ENCODE data around the gene CA5B. TPM values are rescaled to one million over a fixed set of nuclear protein-coding genes. Genes with fewer than 3 reads are reported as not detected.
A peak's percentile ranks its signal among the peaks of the same experiment; 100 is the strongest.
"Not testable (repeated sequence)": the region's sequence is repeated elsewhere in the genome, so short reads cannot be mapped to it uniquely, and the experiment has no call there.

CA5B gene
- total RNA-seq, 1 donor from 2014 or later = 35.9 TPM

- DNase-seq (ENCODE audit: low spot score) = no peak
- intact Hi-C loops (cut with DNase I) = no loop called here
- no peak for ATAC-seq
These were observed 7.1 kb downstream of the CA5B start for GRCh38 chrX:15745179-15745578.

GRCh38 chrX:15746651-15747050 lies 8.6 kb downstream of the CA5B start:
- ATAC-seq; intact Hi-C loops (cut with DNase I); DNase-seq (ENCODE audit: low spot score): not testable (repeated sequence)

- intact Hi-C loops (cut with DNase I) = no loop called here
- DNase-seq (ENCODE audit: low spot score) (no peak), ATAC-seq (no peak)
These were observed 9.6 kb downstream of the CA5B start for GRCh38 chrX:15747626-15748173.

GRCh38 chrX:15748841-15749240 lies 10.8 kb downstream of the CA5B start:
- intact Hi-C loops (cut with DNase I) = no loop called here
- DNase-seq (ENCODE audit: low spot score) (no peak), ATAC-seq (no peak)

GRCh38 chrX:15749642-15750610 lies 11.9 kb downstream of the CA5B start:
- ATAC-seq = peak; percentile 77
- intact Hi-C loops (cut with DNase I) = no loop called here
- DNase-seq (ENCODE audit: low spot score) = no peak

- DNase-seq (ENCODE audit: low spot score) (no peak), ATAC-seq (peak; percentile 61)
- intact Hi-C loops (cut with DNase I) = no loop called here
These were observed 12.6 kb downstream of the CA5B start for GRCh38 chrX:15750611-15751154.

- DNase-seq (ENCODE audit: low spot score) = no peak
- ATAC-seq = peak; percentile 73
- intact Hi-C loops (cut with DNase I) = no loop called here
These were observed 13.2 kb downstream of the CA5B start for GRCh38 chrX:15751155-15751819.

GRCh38 chrX:15755091-15755490 lies 17.0 kb downstream of the CA5B start:
- no peak for ATAC-seq
- intact Hi-C loops (cut with DNase I) = no loop called here
- no peak for DNase-seq (ENCODE audit: low spot score)

GRCh38 chrX:15758140-15758539 lies 20.1 kb downstream of the CA5B start:
- DNase-seq (ENCODE audit: low spot score) = no peak
- intact Hi-C loops (cut with DNase I) = no loop called here
- no peak for ATAC-seq

- DNase-seq (ENCODE audit: low spot score); ATAC-seq; intact Hi-C loops (cut with DNase I): not testable (repeated sequence)
These were observed 21.8 kb downstream of the CA5B start for GRCh38 chrX:15759886-15760285.

- ATAC-seq (peak; percentile 65), DNase-seq (ENCODE audit: low spot score) (no peak)
These were observed 23.6 kb downstream of the CA5B start for GRCh38 chrX:15761564-15762191.

GRCh38 chrX:15769300-15769954 lies 31.4 kb downstream of the CA5B start:
- DNase-seq (ENCODE audit: low spot score) = no peak
- intact Hi-C loops (cut with DNase I) = no loop called here
- no peak for ATAC-seq

More at GRCh38 chrX:15761564-15762191, 23.6 kb downstream of the CA5B start:
- intact Hi-C loops (cut with DNase I) = no loop called here

- intact Hi-C loops (cut with DNase I) = no loop called here
- ATAC-seq (no peak), DNase-seq (ENCODE audit: low spot score) (no peak)
These were observed 44.1 kb downstream of the CA5B start for GRCh38 chrX:15781961-15782699.

GRCh38 chrX:15785176-15785750 lies 47.2 kb downstream of the CA5B start:
- ATAC-seq (no peak), DNase-seq (ENCODE audit: low spot score) (no peak)
- intact Hi-C loops (cut with DNase I) = no loop called here

- no peak for ATAC-seq
- DNase-seq (ENCODE audit: low spot score) = no peak
- intact Hi-C loops (cut with DNase I) = no loop called here
These were observed 48.8 kb downstream of the CA5B start for GRCh38 chrX:15786915-15787314.

GRCh38 chrX:15789979-15790768 lies 52.1 kb downstream of the CA5B start, which contains the start of gene ZRSR2:
TSS of gene ZRSR2 (plus strand) at chrX:15790484. CDS start at chrX:15790496, 12 bp downstream.
- intact Hi-C loops (cut with DNase I) = no loop called here
- DNase-seq (ENCODE audit: low spot score) = peak; percentile 90
- ATAC-seq = peak; percentile 98

Measured in sciatic nerve (tissue), 2 donors.